NCI-H1436 treated with DMSO at 0.1 percent for 48 hours (cell line): ENCODE data around the gene RHBDD2.

ENCODE experiments used
- DNase-seq: peaks from one replicate; lab custom pipeline; 2025; lab: John Stamatoyannopoulos, UW

RHBDD2 gene

DNA sequence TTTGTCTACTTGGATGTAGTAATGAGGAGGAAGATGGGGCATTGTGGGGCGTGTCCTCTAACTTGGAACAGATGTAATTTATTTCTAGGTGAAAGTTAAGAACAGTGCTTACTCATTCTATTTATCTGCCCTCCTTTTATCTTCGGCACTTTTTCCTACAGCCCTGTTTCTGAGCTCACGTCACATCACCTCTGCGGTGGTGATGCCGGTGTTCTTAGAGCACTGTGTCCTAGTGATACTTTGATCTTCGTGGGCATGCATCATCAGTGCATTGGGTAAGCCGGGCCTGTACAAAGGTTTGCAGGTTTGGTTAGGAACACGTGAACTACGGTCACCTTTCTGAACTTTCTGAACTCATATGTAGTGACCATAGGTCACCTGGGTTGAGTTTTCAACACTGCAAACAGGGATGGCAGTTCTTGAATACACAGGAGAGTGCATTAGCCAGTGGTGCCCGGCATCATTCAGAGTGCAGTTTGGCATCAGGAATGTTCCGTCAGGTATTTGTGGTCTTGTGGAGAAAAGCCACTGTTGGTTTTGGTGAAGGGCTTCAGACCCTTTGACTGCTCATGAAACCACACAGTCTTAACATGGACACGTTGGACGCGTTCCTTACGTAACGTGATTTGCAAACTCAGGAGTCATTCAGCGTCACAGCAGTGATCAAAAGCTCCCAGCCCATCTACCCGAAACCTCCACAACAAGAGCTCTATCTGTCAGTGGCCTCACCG is 41.8 kb downstream of the RHBDD2 start:
- DNase-seq, result no peak

DNA sequence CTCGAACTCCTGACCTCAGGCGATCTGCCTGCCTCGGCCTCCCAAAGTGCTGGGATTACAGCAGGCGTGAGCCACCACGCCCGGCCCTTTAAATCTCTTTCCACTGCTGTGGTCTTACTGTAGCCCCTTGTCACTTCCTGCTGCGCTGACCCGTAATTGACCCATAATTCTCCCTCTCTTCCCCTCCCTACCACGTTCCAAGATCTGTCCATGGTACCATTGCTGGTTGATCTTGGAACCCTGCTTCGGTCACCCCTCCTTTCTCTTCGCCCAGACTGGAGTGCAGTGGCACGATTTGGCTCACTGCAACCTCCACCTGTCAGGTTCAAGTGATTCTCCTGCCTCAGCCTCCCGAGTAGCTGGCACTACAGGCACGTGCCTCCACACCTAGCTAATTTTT is 42.6 kb downstream of the RHBDD2 start:
- DNase-seq, result no peak

GRCh38 chr7:75922966-75923603 is 44.3 kb downstream of the RHBDD2 start:
- DNase-seq, result no peak

- DNase-seq, result no peak
These were observed 45.4 kb downstream of the RHBDD2 start for GRCh38 chr7:75924256-75924655.

GRCh38 chr7:75924889-75925288 is 46.1 kb downstream of the RHBDD2 start:
- DNase-seq, result no peak

DNA sequence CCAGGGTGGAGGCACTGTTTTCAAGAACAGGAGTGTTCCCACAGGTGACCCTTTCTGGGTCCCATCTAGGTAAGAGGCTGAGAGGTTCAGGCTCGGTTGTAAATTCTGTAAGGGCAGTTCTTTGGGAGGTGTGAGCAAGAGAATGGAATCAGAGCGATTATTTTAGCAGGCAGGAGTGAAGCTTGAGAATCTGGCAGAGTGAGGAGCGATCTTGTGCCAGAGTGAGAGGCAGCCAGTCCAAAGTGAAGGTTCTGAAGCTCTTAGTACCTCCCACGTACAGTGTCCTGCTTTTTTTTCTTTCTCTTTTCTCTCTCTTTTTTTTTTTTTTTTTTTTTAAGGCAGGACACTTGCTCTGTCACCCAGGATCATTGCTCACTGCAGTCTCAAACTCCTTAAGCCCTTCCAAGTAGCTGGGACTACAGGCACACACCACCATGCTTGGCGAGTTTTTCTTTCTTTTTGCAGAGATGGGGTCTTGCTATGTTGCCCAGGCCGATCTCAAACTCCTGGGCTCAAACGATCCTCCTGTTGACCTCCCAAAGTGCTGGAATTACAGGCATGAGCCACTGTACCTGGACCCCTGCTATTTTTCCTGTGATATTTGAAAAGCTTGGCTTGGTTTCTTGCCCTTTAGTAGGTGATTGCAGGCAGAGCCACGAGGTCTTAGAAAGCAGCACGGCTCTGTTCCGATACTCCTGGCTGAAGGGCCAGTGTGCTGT is 47.0 kb downstream of the RHBDD2 start:
- DNase-seq, result no peak

DNA sequence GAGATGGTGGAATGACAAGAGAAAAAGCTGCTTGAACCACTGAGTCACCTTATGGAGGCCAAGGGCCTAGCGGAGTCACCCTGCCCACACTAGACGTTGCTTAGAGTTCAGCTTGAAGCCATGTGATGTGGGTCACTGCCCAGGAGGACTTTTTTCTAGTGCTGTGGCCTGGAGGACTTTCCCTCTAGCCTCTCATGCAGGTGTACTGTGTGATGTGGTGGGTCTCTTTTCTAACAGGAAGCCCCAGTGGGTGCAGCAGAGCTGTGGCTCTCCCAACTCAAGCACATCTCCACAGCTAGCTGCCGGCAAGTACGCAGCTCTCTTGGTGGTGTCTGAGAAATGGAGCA is 49.7 kb downstream of the RHBDD2 start:
- no peak for DNase-seq

DNA sequence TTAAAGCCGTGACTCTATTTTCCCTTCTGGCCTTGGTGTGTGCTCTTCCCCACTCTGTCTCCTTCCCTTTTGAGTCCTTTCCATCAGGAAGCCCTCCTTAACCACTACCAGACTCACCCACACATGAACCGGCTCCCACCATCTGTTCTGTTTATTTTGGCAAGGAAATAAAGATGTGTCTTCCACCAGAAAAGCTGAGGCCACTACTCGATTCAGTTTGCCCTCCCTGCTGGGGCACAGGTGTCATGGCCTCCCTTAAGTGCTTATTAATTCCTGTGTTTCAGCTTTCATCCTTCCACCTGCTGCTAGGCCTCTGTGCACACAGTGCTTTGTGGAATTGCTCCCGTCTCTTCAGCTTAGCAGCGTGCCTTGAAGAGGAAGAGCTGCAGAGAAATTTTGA is 52.8 kb downstream of the RHBDD2 start:
- DNase-seq, result no peak

DNA sequence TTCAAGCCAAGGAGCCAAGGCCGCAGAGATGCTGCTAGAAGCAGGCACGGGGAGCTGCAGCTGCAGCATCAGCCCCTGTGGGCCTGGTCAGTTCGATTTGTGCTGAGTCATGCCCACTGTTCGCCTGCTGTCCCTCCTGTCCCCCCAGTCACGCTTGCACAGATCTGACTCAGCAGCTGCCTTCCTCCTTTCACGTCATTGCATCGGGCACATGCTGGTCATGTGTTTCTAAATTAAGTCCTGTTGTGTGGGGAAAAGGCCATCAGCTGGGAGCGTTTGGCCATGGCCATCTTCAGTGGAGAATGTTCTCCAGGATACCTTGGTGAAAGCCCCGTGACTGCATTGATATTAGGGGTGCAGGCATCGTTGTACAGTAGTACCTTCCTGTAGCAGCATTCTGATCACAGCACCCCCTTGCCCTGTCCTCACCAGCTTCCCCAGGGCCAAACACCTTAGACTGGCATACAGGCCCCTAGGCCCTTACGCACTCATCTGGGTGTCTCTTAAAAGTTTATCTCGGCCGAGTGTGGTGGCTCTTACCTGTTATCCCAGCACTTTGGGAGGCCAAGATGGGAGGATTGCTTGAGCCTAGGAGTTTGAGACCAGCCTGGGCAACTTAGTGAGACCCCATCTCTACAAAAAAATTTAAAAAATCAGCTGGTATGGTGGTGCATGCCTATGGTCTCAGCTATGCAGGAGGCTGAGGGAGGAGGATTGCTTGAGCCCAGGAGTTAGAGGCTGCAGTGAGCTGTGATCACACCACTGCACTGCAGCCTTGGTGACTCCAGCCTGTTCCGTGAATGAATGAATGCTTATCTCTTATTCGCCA is 59.3 kb downstream of the RHBDD2 start:
- DNase-seq, result no peak
